Gastrocnemius medialis (tissue), 4 donors: ENCODE results near the gene CRYGA. TPM values are rescaled to one million over a fixed set of nuclear protein-coding genes. Genes with fewer than 3 reads are reported as not detected.

Experiments used
- ATAC-seq, 2 donors: fragments of 150-250 bp; one replicate each; pipeline ENCODE4 v1.9.1; 2016
- DNase-seq, 2 donors: peaks; one replicate each; pipeline ENCODE4 v3.0.0-alpha.2; 2019
- H3K27ac ChIP-seq, 4 donors: fragments of 200-600 bp; sonication (generic); 1 replicate in 1 of 4; 2 replicates in 3 of 4; pipeline ENCODE4 v1.5.1; 2016 to 2018; ENCODE audit warnings: mild to moderate bottlenecking in 2 of 4, moderate library complexity in 1 of 4
- H3K27me3 ChIP-seq, 3 donors: fragments of 200-600 bp; sonication (generic) in 2 of 3; 1 replicate in 1 of 3; 2 replicates in 2 of 3; pipeline versions ENCODE4 v1.5.1 to v1.6.0; 2016 to 2019; ENCODE audit warnings: mild to moderate bottlenecking in 1 of 3, moderate library complexity in 1 of 3
- H3K36me3 ChIP-seq, 2 donors: fragments of 200-600 bp; sonication (generic) in 1 of 2; one replicate each; pipeline ENCODE4 v1.5.1; 2017 to 2018
- H3K4me1 ChIP-seq, 2 donors: fragments of 200-600 bp; sonication (generic) in 1 of 2; one replicate each; pipeline ENCODE4 v1.5.1; 2016 to 2017; ENCODE audit warnings: mild to moderate bottlenecking in 2 of 2
- H3K4me3 ChIP-seq, 4 donors: fragments of 200-600 bp; sonication (generic) in 3 of 4; 1 replicate in 1 of 4; 2 replicates in 3 of 4; pipeline ENCODE4 v1.5.1; 2016 to 2019; ENCODE audit warnings: mild to moderate bottlenecking in 2 of 4
- H3K9me3 ChIP-seq, 3 donors: fragments of 200-600 bp; sonication (generic) in 2 of 3; 1 replicate in 1 of 3; 2 replicates in 2 of 3; pipeline ENCODE4 v1.5.1; 2016 to 2019
- POLR2A ChIP-seq, 2 donors: fragments of 450-650 bp; IDR thresholded peaks; one replicate each; pipeline ENCODE4 v1.6.1; 2017; ENCODE audit warnings: antibody characterized with exemption in 2 of 2, mild to moderate bottlenecking in 2 of 2, moderate library complexity in 2 of 2
- in situ Hi-C, 4 donors: fragments of 200-750 bp; cut with MboI; loops; one replicate each; pipeline versions ENCODE4 v1.15.0 to v1.8.0; 2017; ENCODE audit warnings: low sequenced_read_pairs in 4 of 4
- intact Hi-C: fragments of 100-400 bp; cut with DNase I; formaldehyde crosslinking; loops from one replicate; pipeline ENCODE4 v1.15.1; 2023; ENCODE audit warnings: low total_unique reads
- total RNA-seq, 4 donors: library from RNA; depleted of rRNA; stranded (reverse); fragments of >200 nt; gene quantifications; one replicate each; pipeline versions ENCODE4 v1.1.0 to v1.2.3, GENCODE V29; 2016
- TF ChIP-seq, protein P1 (sequence below), 5 experiments: fragments of 450-650 bp in 3 of 5; fragments of 200-600 bp in 2 of 5; sonication (generic) in 2 of 5; IDR thresholded peaks in 4 of 5; conservative IDR thresholded peaks in 1 of 5; 1 replicate in 4 of 5; 2 replicates in 1 of 5; pipeline ENCODE4 v1.5.1; 2016 to 2019; ENCODE audit warnings: antibody characterized with exemption in 5 of 5, mild to moderate bottlenecking in 3 of 5, moderate library complexity in 3 of 5

The CRYGA gene
- total RNA-seq, 4 donors from 2014 or later: not detected

DNA sequence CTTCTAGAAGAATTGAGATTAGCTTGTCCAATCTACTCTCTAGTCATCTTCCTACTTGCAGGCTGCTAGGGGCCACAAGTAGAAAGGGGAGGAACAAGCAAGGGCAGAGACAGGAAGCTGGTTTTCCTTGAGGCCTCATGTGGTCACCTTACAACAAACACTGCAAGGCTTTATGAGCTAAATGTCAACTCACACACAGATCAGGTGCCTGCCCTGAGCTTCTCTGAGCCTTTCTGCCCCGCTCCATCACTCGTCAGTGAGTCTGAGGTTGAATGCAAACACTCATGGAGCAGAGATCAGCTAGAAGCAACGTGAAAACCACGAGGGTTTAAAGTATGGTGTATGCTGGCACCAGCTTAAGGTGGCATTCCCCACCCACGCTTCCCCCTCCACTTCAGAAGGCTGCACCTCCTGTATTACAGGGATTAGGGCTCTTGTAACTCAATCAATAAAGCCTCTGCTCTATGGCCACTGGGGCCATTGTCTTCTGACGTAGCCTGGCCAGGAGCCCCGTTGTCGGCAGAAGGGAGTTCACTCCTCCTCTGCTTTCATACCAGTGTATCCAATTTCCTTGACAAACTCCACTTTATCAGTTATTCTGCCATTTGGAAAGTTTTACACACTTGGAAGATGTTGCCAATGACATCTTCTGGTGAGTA lies 28.3 kb downstream of the CRYGA start:
- no peak for TF ChIP-seq POLR2A (IDR thresholded peaks at IDR 0.05)
- TF ChIP-seq, protein P1, sequence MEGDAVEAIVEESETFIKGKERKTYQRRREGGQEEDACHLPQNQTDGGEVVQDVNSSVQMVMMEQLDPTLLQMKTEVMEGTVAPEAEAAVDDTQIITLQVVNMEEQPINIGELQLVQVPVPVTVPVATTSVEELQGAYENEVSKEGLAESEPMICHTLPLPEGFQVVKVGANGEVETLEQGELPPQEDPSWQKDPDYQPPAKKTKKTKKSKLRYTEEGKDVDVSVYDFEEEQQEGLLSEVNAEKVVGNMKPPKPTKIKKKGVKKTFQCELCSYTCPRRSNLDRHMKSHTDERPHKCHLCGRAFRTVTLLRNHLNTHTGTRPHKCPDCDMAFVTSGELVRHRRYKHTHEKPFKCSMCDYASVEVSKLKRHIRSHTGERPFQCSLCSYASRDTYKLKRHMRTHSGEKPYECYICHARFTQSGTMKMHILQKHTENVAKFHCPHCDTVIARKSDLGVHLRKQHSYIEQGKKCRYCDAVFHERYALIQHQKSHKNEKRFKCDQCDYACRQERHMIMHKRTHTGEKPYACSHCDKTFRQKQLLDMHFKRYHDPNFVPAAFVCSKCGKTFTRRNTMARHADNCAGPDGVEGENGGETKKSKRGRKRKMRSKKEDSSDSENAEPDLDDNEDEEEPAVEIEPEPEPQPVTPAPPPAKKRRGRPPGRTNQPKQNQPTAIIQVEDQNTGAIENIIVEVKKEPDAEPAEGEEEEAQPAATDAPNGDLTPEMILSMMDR (IDR thresholded peaks at IDR 0.05 in 4 of 5, conservative IDR thresholded peaks at IDR 0.05 in 1 of 5): no peak
- ATAC-seq (no peak), DNase-seq (no peak)
- intact Hi-C loops (no loop called here), in situ Hi-C loops (no loop called here)
- Histone ChIP-seq H3K4me3 (no peak overlapping the region), H3K27ac (no peak overlapping the region), H3K36me3 (no peaks in the 10 kb centered on the region), H3K9me3 (no peaks in the 10 kb centered on the region), H3K27me3 (no peaks in the 10 kb centered on the region), H3K4me1 (no peaks in the 10 kb centered on the region)

DNA sequence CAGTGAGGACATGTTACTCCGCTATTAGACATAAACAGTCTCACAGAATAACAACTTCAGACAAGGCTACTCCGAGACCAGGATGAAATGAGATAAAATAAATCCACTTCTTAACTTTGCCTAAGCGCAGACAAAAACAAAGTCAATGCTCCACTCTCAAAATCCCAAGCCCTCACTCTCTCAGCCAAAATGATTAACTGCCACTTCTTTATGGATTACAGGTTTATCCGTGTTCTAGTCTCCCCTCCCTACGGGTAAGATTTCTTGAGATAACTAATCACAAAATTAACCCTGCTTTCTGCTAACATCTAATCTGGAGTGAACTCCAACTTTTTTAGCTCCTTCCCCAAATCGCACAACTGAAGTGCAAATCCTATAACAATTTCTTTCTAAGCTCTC lies 32.7 kb downstream of the CRYGA start:
- intact Hi-C loops: no loop called here
- no peak for ATAC-seq

DNA sequence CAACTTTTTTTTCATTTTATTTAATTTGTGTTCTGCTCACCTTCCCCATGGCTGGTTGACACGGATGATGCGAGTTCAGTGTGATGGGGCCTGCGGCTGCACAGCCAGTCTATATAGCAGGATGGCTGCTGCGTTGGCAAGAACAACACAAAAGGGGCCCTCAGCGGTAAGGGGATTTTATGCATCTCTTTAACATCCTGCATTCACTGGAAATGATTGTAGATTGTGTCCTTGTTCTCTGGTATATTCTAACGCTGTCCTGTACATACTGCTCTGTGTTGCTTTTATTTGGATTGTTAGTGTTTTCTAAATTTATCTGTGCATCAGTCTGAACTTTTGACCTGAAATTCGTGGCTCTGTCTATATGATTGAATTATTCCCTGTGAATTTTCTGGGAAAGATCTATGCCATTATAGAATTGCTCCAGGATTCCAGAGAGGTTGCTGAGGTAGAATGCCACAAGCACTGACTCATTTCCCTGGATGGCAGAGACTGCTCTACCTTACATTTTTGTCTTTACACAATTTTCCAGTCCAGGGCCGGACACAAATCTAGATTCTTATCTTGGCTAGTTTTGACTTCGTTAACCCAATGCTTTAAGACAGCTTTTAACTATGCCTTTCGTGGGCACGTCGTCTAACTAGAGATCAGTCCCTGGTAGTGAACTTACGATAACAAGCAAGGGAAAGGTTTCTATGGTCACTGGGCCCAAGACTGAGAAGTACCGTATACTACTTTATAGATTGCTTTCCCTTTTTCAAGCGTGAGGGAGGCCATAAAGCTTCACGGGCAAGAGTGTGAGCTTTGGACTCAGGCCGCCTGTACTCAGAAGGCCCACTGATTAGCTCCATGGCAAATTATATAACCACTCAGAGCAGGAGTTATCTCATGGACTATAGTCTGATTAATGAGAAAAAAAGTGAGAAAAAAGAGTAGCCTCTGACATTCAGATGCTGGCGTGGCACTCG lies 33.4 kb downstream of the CRYGA start, which contains the start of gene CRYGC:
TSS of gene CRYGC (minus strand) at position 85 of the 968 bp plus-strand sequence. CDS start at position 49, 36 bp downstream.
- no peak for DNase-seq
- H3K4me1 ChIP-seq: no peaks in the 10 kb centered on the region
- H3K36me3 ChIP-seq: no peaks in the 10 kb centered on the region
- no peak within 1 kb of the TSS for H3K4me3 ChIP-seq
- TF ChIP-seq, protein P1 (IDR thresholded peaks at IDR 0.05 in 4 of 5, conservative IDR thresholded peaks at IDR 0.05 in 1 of 5): no peak
- no peak for TF ChIP-seq POLR2A (IDR thresholded peaks at IDR 0.05)
- no peaks in the 10 kb centered on the region for H3K9me3 ChIP-seq
- peaks cover 0 to 7% (median 0%) of the 10 kb centered on the region in 3 donors for H3K27me3 ChIP-seq
- in situ Hi-C loops: no loop called here
- H3K27ac ChIP-seq: no peak within 1 kb of the TSS
- intact Hi-C loops: no loop called here
- no peak for ATAC-seq

More for the DNA sequence above, 32.7 kb downstream of the CRYGA start:
- no peaks in the 10 kb centered on the region for H3K9me3 ChIP-seq
- DNase-seq: no peak
- in situ Hi-C loops: no loop called here
- no peaks in the 10 kb centered on the region for H3K36me3 ChIP-seq
- H3K27me3 ChIP-seq: peaks cover 0 to 4% (median 0%) of the 10 kb centered on the region in 3 donors
- no peak overlapping the region for H3K4me3 ChIP-seq
- no peak overlapping the region for H3K27ac ChIP-seq
- no peak for TF ChIP-seq POLR2A (IDR thresholded peaks at IDR 0.05)
- TF ChIP-seq, protein P1 (IDR thresholded peaks at IDR 0.05 in 4 of 5, conservative IDR thresholded peaks at IDR 0.05 in 1 of 5): no peak
- H3K4me1 ChIP-seq: no peaks in the 10 kb centered on the region

DNA sequence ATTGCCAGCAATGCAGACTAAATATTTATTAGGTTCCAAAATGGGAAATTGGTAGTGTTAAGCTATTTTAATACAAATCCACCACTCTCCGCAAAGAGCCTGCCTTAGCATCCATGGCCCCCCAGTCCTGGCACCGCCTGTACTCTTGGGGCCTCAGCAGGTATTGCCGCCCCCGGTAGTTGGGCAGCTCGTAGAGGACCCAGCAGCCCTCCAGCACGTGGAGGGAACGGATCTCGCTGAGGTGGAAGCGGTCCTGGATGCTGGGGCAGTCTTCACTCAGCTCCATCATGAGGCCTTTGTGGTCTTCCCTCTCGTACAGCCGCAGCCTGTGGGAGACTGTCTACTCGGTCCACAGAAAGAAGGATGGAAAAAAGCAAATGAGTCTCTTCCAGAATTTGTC lies 35.3 kb downstream of the CRYGA start:
- intact Hi-C loops: no loop called here
- Histone ChIP-seq H3K36me3 (no peaks in the 10 kb centered on the region), H3K27me3 (peaks cover 0 to 21% (median 5%) of the 10 kb centered on the region in 3 donors), H3K9me3 (no peaks in the 10 kb centered on the region), H3K4me3 (no peak overlapping the region), H3K4me1 (no peaks in the 10 kb centered on the region), H3K27ac (no peak overlapping the region)
- TF ChIP-seq, protein P1 (IDR thresholded peaks at IDR 0.05 in 4 of 5, conservative IDR thresholded peaks at IDR 0.05 in 1 of 5): no peak
- no peak for TF ChIP-seq POLR2A (IDR thresholded peaks at IDR 0.05)
- in situ Hi-C loops: no loop called here
- DNase-seq: no peak
- no peak for ATAC-seq
